ENCODE measurements around the gene CTF1.

Gene CTF1

GRCh38 chr16:30910427-30911029 lies 14.1 kb downstream of the CTF1 start:
- DNase-seq (ENCODE audit: low spot score): no peak

GRCh38 chr16:30912794-30913412 lies 16.5 kb downstream of the CTF1 start:
- DNase-seq (ENCODE audit: low spot score): peak; percentile 12

- DNase-seq (ENCODE audit: low spot score): peak; percentile 18
These were observed 18.4 kb downstream of the CTF1 start for GRCh38 chr16:30914830-30915229.

GRCh38 chr16:30918614-30919013 lies 22.2 kb downstream of the CTF1 start:
- DNase-seq (ENCODE audit: low spot score): no peak

- DNase-seq (ENCODE audit: low spot score): no peak
These were observed 24.5 kb downstream of the CTF1 start for GRCh38 chr16:30920891-30921290.

GRCh38 chr16:30921459-30921747 lies 25.0 kb downstream of the CTF1 start:
- no peak for DNase-seq (ENCODE audit: low spot score)

- DNase-seq (ENCODE audit: low spot score): peak; percentile 84
These were observed 25.5 kb downstream of the CTF1 start for GRCh38 chr16:30921748-30922419.

- peak; percentile 89 for DNase-seq (ENCODE audit: low spot score)
These were observed 26.1 kb downstream of the CTF1 start for GRCh38 chr16:30922420-30922959.

GRCh38 chr16:30922960-30923535 lies 26.6 kb downstream of the CTF1 start:
- peak; percentile 86 for DNase-seq (ENCODE audit: low spot score)

GRCh38 chr16:30923554-30924075 lies 27.2 kb downstream of the CTF1 start, which contains the start of gene FBXL19:
Gene FBXL19, plus strand, starts transcription at chr16:30923572. Its CDS starts 2,183 bp downstream, at chr16:30925755.
- peak; percentile 72 for DNase-seq (ENCODE audit: low spot score)

GRCh38 chr16:30924076-30924912 lies 27.9 kb downstream of the CTF1 start:
- no peak for DNase-seq (ENCODE audit: low spot score)

- DNase-seq (ENCODE audit: low spot score): no peak
These were observed 28.7 kb downstream of the CTF1 start for GRCh38 chr16:30924913-30925631.

GRCh38 chr16:30925632-30925987 lies 29.2 kb downstream of the CTF1 start:
- DNase-seq (ENCODE audit: low spot score): no peak

- DNase-seq (ENCODE audit: low spot score): no peak
These were observed 29.8 kb downstream of the CTF1 start for GRCh38 chr16:30925995-30926811.

- DNase-seq (ENCODE audit: low spot score): no peak
These were observed 30.7 kb downstream of the CTF1 start for GRCh38 chr16:30926937-30927788.

GRCh38 chr16:30927789-30928378 lies 31.5 kb downstream of the CTF1 start:
- DNase-seq (ENCODE audit: low spot score): peak; percentile 85

- no peak for DNase-seq (ENCODE audit: low spot score)
These were observed 32.0 kb downstream of the CTF1 start for GRCh38 chr16:30928390-30928789.

GRCh38 chr16:30929167-30929566 lies 32.8 kb downstream of the CTF1 start:
- DNase-seq (ENCODE audit: low spot score): no peak

- no peak for DNase-seq (ENCODE audit: low spot score)
These were observed 33.8 kb downstream of the CTF1 start for GRCh38 chr16:30930160-30930571.

Measured in D341Med (cell line).